ENCODE results near the gene NRF1. TPM values are rescaled to one million over a fixed set of nuclear protein-coding genes. Genes with fewer than 3 reads are reported as not detected.
"Not testable (repeated sequence)": the region's sequence is repeated elsewhere in the genome, so short reads cannot be mapped to it uniquely, and the experiment has no call there.

The NRF1 gene
- total RNA-seq, 2 experiments from 2014 or later = 17.9 to 20.4 TPM

GRCh38 chr7:129650056-129650758 is 38.7 kb downstream of the NRF1 start:
- Mint-ChIP-seq H3K27ac (peak overlapping the region; percentile 39), H3K36me3 (peaks cover 29% of the 10 kb centered on the region), H3K4me1 (peaks cover 46% of the 10 kb centered on the region), H3K4me3 (no peak overlapping the region), H3K27me3 (no peaks in the 10 kb centered on the region), H3K9me3 (no peaks in the 10 kb centered on the region)
- DNase-seq = no peak

- Mint-ChIP-seq H3K36me3 (peaks cover 33% of the 10 kb centered on the region), H3K27me3 (no peaks in the 10 kb centered on the region), H3K4me3 (no peak overlapping the region), H3K9me3 (no peaks in the 10 kb centered on the region), H3K27ac (peak overlapping the region; percentile 25), H3K4me1 (peaks cover 50% of the 10 kb centered on the region)
- no peak for DNase-seq
Measured at GRCh38 chr7:129652914-129653313, 41.4 kb downstream of the NRF1 start.

DNA sequence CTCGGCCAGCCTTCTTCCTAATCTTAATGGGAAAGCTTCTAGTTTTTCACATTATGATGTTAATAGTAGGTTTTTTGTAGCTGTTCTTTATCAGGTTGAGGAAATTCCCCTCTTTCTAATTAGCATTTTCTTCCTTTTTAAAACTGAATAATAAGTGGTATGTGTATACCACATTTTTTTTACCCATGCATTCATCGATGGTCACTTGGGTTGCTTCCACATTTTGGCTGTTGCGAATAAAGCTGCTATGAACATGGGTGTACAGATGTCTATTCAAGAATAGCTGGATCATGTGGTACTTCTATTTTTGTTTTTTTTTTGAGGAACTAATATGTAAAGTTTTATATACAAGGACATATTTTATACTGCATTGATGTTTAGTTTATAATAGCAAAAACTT is 44.3 kb downstream of the NRF1 start:
- Mint-ChIP-seq H3K36me3 (peaks cover 47% of the 10 kb centered on the region), H3K4me3 (no peak overlapping the region), H3K27me3 (no peaks in the 10 kb centered on the region), H3K4me1 (peaks cover 35% of the 10 kb centered on the region), H3K9me3 (peaks cover 3% of the 10 kb centered on the region), H3K27ac (no peak overlapping the region)
- DNase-seq = no peak

GRCh38 chr7:129657363-129657762 is 45.8 kb downstream of the NRF1 start:
- Mint-ChIP-seq H3K27ac (no peak overlapping the region), H3K9me3 (peaks cover 13% of the 10 kb centered on the region), H3K27me3 (no peaks in the 10 kb centered on the region), H3K4me1 (peaks cover 31% of the 10 kb centered on the region), H3K36me3 (peaks cover 59% of the 10 kb centered on the region), H3K4me3 (no peak overlapping the region)
- no peak for DNase-seq

DNA sequence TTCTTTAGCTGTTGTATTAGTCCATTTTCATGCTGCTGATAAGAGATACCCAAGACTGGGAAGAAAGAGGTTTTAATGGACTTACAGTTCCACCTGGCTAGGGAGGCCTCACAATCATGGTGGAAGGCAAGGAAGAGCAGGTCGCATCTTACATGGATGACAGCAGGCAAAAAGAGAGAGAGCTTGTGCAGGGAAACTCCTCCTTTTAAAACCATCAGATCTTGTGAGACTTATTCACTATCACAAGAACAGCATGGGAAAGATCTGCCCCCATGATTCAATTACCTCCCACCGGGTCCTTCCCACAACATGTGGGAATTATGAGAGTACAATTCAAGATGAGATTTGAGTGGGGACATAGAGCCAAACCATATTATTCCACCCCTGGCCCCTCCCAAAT is 48.4 kb downstream of the NRF1 start:
- H3K4me3 Mint-ChIP-seq = not testable (repeated sequence)

DNA sequence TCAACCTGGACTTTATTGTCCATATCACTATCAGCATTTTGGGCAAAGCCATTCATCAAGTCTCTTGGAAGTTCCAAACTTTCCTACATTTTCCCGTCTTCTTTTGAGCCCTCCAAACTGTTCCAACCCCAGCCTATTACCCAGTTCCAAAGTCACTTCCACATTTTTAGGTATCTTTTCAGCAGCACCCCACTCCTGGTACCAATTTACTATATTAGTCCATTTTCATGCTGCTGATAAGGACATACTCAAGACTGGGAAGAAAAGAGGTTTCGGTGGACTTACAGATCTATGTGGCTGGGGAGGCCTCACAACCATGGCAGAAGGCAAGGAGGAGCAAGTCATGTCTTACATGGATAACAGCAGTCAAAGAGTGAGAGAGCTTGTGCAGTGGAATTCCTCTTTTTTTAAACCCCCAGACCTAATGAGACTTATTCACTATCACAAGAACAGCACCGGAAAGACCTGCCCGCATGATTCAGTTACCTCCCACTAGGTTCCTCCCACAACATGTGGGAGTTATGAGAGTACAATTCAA is 50.2 kb downstream of the NRF1 start:
- H3K9me3 Mint-ChIP-seq = peaks cover 14% of the 10 kb centered on the region
- DNase-seq = no peak
- H3K27ac Mint-ChIP-seq = no peak overlapping the region
- peaks cover 10% of the 10 kb centered on the region for H3K4me1 Mint-ChIP-seq
- peaks cover 60% of the 10 kb centered on the region for H3K36me3 Mint-ChIP-seq
- no peaks in the 10 kb centered on the region for H3K27me3 Mint-ChIP-seq
- no peak overlapping the region for H3K4me3 Mint-ChIP-seq

More for the DNA sequence above, 48.4 kb downstream of the NRF1 start:
- peaks cover 60% of the 10 kb centered on the region for H3K36me3 Mint-ChIP-seq
- H3K9me3 Mint-ChIP-seq = peaks cover 14% of the 10 kb centered on the region
- H3K27ac Mint-ChIP-seq, H3K27me3 Mint-ChIP-seq, DNase-seq: not testable (repeated sequence)
- H3K4me1 Mint-ChIP-seq = peaks cover 16% of the 10 kb centered on the region

DNA sequence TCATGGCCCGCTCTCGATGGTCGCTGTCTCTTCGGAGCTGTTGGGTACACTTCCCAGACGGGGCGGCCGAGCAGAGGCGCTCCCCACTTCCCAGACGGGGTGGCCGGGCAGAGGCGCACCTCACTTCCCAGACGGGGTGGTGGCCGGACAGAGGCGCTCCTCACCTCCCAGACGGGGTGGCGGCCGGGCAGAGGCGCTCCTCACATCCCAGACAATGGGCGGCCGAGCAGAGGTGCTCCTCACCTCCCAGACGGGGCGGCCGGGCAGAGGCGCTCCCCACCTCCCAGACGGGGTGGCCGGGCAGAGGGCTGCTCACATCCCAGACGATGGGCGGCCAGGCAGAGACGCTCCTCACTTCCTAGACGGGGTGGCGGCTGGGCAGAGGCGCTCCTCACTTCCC is 51.7 kb downstream of the NRF1 start:
- H3K27ac Mint-ChIP-seq, DNase-seq, H3K27me3 Mint-ChIP-seq, H3K4me3 Mint-ChIP-seq, H3K4me1 Mint-ChIP-seq: not testable (repeated sequence)
- peaks cover 48% of the 10 kb centered on the region for H3K36me3 Mint-ChIP-seq
- peaks cover 14% of the 10 kb centered on the region for H3K9me3 Mint-ChIP-seq

DNA sequence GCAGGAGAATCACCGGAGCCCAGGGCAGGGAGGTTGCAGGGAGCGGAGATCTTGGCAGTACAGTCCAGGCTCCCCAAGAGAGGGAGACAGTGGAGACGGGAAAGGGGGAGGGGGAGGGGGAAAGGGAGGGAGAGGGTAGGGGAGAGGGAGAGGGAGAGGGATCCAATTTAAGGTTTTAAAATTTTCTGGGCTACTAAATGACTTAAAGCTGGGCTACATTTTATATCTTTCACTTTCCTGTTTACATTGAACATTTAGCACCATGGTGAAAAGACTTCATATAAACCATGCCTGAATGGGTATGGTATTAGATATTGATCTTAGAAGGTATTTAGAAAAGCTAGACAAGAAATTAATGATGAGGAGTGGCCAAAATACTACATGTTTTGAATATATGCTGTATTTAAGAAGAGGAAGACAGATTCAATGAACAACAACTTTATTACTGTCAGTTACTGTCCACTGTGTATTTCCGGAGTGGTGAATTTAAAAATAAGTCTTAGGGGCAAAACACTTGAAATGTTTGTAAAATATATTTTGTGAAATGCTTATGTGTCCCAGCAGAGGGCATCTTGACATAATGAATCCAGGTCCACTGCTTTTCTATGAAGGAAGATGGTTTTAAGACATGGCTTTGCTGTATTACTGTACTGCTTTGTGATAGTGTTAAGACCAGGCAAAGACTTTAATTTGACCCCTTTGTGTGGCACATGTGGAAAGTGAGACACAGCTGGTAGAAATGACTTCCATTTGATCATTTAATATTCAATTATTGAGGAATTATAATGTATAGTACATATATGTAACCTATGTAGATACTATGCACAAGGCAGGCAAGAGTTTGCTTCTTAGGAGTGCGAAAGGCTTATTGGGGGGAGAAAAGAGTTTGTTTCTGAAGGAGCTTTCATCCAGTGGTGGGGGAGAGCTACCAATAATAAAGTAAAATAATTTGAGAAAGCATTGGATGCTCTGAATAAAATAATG is 52.8 kb downstream of the NRF1 start:
- Mint-ChIP-seq H3K27me3 (no peaks in the 10 kb centered on the region), H3K36me3 (peaks cover 41% of the 10 kb centered on the region), H3K9me3 (peaks cover 14% of the 10 kb centered on the region), H3K27ac (no peak overlapping the region), H3K4me1 (peaks cover 7% of the 10 kb centered on the region), H3K4me3 (no peak overlapping the region)
- DNase-seq = no peak

GRCh38 chr7:129665013-129665401 is 53.5 kb downstream of the NRF1 start:
- Mint-ChIP-seq H3K36me3 (peaks cover 35% of the 10 kb centered on the region), H3K9me3 (peaks cover 14% of the 10 kb centered on the region), H3K27ac (no peak overlapping the region), H3K4me3 (no peak overlapping the region), H3K27me3 (no peaks in the 10 kb centered on the region), H3K4me1 (peaks cover 7% of the 10 kb centered on the region)
- DNase-seq = no peak

GRCh38 chr7:129667116-129667515 is 55.6 kb downstream of the NRF1 start:
- Mint-ChIP-seq H3K4me3 (no peak overlapping the region), H3K27me3 (no peaks in the 10 kb centered on the region), H3K27ac (no peak overlapping the region), H3K4me1 (peaks cover 7% of the 10 kb centered on the region), H3K36me3 (peaks cover 14% of the 10 kb centered on the region), H3K9me3 (peaks cover 2% of the 10 kb centered on the region)
- DNase-seq = no peak

DNA sequence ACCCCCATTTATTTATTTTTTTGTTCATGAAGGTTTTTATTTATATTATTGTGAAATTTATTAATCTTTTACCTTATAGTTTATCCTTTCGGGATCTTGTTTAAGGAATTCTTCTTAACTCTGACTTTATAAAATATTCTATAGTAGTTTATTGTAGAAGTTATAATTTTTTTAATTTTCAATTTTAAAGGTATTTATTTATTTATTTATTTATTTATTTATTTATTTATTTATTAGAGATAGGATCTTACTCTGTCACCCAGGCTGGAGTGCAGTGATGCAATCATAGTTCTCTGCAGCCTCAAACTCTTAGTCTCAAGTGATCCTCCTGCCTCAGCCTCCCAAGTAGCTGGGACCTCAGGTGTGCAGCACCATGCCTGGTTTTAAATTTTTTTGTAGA is 56.0 kb downstream of the NRF1 start:
- H3K36me3 Mint-ChIP-seq = peaks cover 11% of the 10 kb centered on the region
- H3K4me3 Mint-ChIP-seq = no peak overlapping the region
- no peaks in the 10 kb centered on the region for H3K9me3 Mint-ChIP-seq
- no peaks in the 10 kb centered on the region for H3K27me3 Mint-ChIP-seq
- DNase-seq = no peak
- no peak overlapping the region for H3K27ac Mint-ChIP-seq
- peaks cover 7% of the 10 kb centered on the region for H3K4me1 Mint-ChIP-seq

DNA sequence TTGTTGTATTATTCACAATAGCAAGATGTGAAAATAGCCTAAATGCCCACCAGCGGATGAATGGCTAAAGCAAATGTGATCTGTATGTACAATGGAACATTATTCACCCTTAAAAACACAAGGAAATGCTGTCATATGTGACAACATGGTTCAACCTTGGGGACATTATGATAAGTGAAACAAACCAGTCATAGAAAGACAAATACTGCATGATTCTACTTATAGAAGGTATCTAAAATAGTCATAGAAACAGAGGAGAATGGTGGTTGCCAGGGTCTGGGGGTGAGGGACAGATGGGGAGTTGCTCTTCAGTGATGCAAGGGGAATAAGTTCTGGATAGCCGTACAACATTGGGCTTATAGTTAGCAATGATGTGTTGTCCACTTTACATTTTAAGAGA is 58.4 kb downstream of the NRF1 start:
- Mint-ChIP-seq H3K27ac (no peak overlapping the region), H3K36me3 (peaks cover 7% of the 10 kb centered on the region), H3K27me3 (no peaks in the 10 kb centered on the region), H3K9me3 (no peaks in the 10 kb centered on the region), H3K4me1 (peaks cover 4% of the 10 kb centered on the region), H3K4me3 (no peak overlapping the region)
- no peak for DNase-seq

DNA sequence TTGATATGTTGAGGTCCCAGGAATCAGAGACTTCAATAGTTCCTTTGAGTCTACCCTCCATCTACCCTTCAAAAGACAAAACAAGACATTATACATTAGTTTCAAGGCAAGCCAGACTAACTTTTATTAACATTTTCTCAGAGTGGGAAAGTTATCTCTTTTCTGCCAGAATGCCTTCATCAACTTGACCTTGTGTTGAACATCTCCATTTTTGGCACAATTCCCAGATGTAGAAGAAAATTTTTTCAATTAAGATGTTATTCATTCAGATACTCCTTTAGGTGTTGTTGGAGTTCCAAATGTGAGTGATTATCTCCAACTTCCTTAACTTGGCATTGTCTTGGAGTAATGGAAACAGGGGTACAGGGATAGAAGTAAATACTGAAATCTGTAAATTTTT is 59.1 kb downstream of the NRF1 start:
- no peaks in the 10 kb centered on the region for H3K4me1 Mint-ChIP-seq
- DNase-seq = no peak

GRCh38 chr7:129671266-129671665 is 59.7 kb downstream of the NRF1 start:
- Mint-ChIP-seq H3K9me3 (peaks cover 2% of the 10 kb centered on the region), H3K4me1 (no peaks in the 10 kb centered on the region), H3K36me3 (peaks cover 13% of the 10 kb centered on the region), H3K4me3 (no peak overlapping the region), H3K27ac (no peak overlapping the region), H3K27me3 (no peaks in the 10 kb centered on the region)
- no peak for DNase-seq

More for the DNA sequence above, 59.1 kb downstream of the NRF1 start:
- Mint-ChIP-seq H3K4me3 (no peak overlapping the region), H3K9me3 (peaks cover 2% of the 10 kb centered on the region), H3K27ac (no peak overlapping the region), H3K36me3 (peaks cover 13% of the 10 kb centered on the region), H3K27me3 (no peaks in the 10 kb centered on the region)

DNA sequence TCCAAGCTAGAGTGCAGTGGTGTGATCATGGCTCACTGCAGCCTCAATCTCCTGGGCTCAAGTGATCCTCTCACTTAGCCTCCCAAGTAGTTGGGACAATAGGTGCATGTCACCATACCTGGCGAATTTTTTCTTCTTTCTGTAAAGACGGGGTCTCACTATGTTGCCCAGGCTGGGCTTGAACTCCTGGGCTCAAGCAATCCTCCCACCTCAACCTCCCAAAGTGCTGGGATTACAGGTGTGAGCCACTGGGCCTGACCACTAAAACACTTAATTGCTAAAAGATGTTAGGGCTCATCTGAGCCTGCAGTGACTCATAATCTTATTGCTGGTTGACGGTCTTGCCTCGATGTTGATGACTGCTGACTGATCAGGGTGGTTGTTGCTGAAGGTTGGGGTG is 63.0 kb downstream of the NRF1 start:
- H3K27me3 Mint-ChIP-seq, DNase-seq, H3K4me1 Mint-ChIP-seq, H3K4me3 Mint-ChIP-seq, H3K27ac Mint-ChIP-seq, H3K9me3 Mint-ChIP-seq: not testable (repeated sequence)
- H3K36me3 Mint-ChIP-seq = peaks cover 28% of the 10 kb centered on the region
